Measurements from ENCODE around the gene NCAPG2.

Gene NCAPG2

DNA sequence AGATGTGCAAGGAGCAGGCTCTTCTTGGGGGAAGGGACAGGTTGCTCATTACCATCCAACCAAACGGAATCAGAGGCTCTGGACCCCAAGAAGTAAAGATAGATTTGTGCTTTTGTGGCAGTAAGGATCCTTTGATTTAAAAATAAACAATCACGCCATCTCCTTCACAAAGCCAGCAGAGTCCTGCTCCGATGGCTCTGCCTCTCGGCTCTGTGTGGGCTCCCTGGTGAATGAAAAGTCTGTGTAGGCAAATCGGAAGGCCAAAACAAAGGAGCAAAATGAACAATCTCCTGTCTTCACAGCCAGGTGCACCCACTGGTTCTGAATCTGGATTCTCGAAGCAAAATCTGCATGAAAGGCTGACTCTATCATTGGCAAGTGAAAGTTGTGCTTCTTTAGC is 120.8 kb downstream of the NCAPG2 start:
- in situ Hi-C loops (cut with HindIII; ENCODE audit: low sequenced_read_pairs) = no loop called here

DNA sequence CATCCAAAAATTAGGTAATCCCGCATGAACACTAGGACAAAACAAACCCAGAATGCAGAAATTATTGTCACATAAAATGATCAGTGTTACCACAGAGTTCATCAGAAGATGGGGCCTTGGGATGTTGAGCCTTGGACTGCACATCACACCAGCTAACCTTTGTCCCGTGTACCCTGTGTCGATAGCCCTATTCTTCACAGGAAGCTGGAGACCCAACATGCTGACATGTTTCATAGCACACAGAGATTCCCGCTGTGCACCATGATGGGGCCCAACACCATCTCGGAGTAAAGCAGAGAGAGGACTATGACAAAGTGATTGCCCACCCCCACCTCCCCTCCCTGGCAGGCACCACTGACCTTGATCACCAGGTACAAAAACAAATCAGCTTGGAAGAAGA is 121.5 kb downstream of the NCAPG2 start:
- in situ Hi-C loops (cut with HindIII; ENCODE audit: low sequenced_read_pairs) = no loop called here

DNA sequence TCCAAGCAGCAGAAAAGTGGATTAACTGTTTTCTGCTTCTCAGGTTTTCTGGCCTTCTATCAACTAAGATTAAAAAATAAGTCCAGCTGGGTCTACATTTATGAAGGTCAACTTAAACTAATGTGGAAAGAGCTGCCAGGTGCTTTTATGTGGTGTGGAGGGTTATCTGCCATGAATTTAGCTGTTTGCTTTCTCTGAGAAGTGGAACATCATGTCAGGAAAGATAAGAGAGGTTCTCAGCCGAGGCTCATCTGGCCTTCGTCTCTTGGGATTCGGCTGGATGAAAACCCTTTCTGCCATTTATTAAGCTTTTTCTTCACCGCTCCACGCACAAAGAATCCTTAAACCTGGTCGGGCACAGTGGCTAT is 122.5 kb downstream of the NCAPG2 start:
- in situ Hi-C loops (cut with HindIII; ENCODE audit: low sequenced_read_pairs) = no loop called here

DNA sequence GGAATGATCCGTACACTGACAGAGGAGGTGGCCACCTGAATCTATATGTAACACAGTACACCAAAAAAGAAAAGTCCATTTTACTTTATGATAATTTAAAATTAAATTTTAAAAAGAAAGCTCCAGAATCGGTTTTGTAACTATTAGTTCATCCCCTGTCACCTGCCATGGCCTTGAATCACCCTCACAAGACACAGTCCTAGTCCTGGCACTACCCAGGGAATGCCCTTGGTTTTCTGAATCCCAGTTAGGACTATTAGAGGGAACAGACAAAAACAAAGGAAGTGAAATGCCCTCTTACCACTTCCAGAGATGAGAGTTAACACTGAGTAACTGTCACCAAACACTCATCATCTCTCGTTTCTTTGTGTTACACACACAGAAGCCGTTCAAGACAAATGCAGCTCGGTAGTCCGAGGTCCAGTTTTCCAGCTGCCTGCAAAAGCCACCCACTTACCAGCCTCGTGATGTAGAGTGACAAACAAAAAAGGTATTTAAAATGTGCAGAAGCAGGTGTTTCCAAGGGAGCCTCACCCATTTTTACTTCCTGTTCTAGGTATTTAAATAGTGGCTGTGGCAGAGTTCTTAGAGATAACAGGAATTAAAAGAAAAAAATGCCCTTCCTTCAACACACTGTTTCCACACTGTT is 123.0 kb downstream of the NCAPG2 start:
- in situ Hi-C loops (cut with HindIII; ENCODE audit: low sequenced_read_pairs) = no loop called here
